Transverse colon (tissue), 4 donors: ENCODE data around the gene PSMA5.

ENCODE experiments used
- CTCF ChIP-seq, 5 experiments: fragments of 200-600 bp in 3 of 5; fragments of 450-650 bp in 2 of 5; sonication (generic) in 3 of 5; IDR thresholded peaks; 1 replicate in 2 of 5; 2 replicates in 3 of 5; pipeline ENCODE4 v1.5.1; 2016 to 2017; ENCODE audit warnings: antibody characterized with exemption in 5 of 5, inconsistent platforms in 3 of 5, mild to moderate bottlenecking in 2 of 5, moderate library complexity in 1 of 5
- EP300 ChIP-seq: sonication (generic); formaldehyde crosslinking; IDR thresholded peaks from one replicate; pipeline ENCODE4 v1.6.1; 2017; ENCODE audit warnings: antibody characterized with exemption, low read depth
- POLR2A ChIP-seq: fragments of 450-650 bp; IDR thresholded peaks from one replicate; pipeline ENCODE4 v1.6.1; 2016; ENCODE audit warnings: antibody characterized with exemption, mild to moderate bottlenecking, moderate library complexity
- POLR2AphosphoS5 ChIP-seq, 3 donors: sonication (generic); formaldehyde crosslinking; IDR thresholded peaks; one replicate each; pipeline ENCODE4 v1.6.1; 2016; ENCODE audit warnings: antibody characterized with exemption in 3 of 3

DNA sequence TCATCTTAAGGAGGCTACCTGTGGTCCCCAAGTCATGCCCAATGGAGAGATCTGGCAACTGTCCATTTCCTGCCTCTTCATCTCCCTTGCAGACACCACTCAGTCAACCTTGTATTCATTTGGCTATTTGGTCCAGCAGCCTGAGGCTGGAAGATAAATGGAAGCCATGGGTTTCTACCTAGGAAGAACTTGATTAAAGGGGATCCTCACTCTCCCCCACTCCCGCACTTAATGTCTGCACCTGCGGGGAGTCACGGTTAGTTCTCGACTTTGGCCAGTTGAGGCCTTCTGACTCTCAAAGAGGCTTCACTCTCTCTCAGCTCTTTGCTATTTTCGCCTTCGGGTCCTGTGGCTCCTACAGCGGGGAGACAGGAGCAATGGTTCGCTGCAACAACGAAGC lies 49.0 kb upstream of the PSMA5 start:
- TF ChIP-seq CTCF (IDR thresholded peaks at IDR 0.05) (no peak), POLR2A (no peak), POLR2AphosphoS5 (IDR thresholded peaks at IDR 0.05) (no peak), EP300 (no peak)
